ENCODE measurements around the gene AKR1C1.

Gene AKR1C1

GRCh38 chr10:4944841-4945240 is 18.4 kb upstream of the AKR1C1 start:
- no CpG with 5 or more reads among the region's 1 CpG for WGBS (ENCODE audit: extremely low coverage, insufficient coverage, insufficient read length)
- H3K23ac ChIP-seq (ENCODE audit: low read length) = no peak overlapping the region

GRCh38 chr10:4945766-4946717 is 17.2 kb upstream of the AKR1C1 start:
- Histone ChIP-seq H3K18ac (ENCODE audit: low read length) (no peak overlapping the region), H4K12ac (ENCODE audit: low read depth, low read length) (no peak overlapping the region), H3K14ac (ENCODE audit: low read length) (no peak overlapping the region), H3K79me2 (ENCODE audit: control insufficient read depth, insufficient read depth, low read length, poor library complexity) (no peaks in the 10 kb centered on the region), H3K9me3 (ENCODE audit: insufficient read depth, low read depth, low read length) (no peaks in the 10 kb centered on the region), H3K4me2 (ENCODE audit: low read length) (no peak overlapping the region), H3K4ac (ENCODE audit: low read depth, low read length) (no peak overlapping the region), H2BK12ac (ENCODE audit: low read length) (no peak overlapping the region), H3K27ac (ENCODE audit: low read depth, low read length) (no peak overlapping the region), H3K36me3 (ENCODE audit: control insufficient read depth in 1 of 2, insufficient read depth in 2 of 2, low read length in 2 of 2) (no peaks in the 10 kb centered on the region), H3K27me3 (ENCODE audit: insufficient read depth, low read length) (no peaks in the 10 kb centered on the region), H4K91ac (ENCODE audit: low read depth, low read length) (no peak overlapping the region), H2BK5ac (ENCODE audit: low read depth, low read length, poor library complexity) (no peak overlapping the region), H3K9ac (ENCODE audit: low read length) (no peak overlapping the region), H3K4me1 (ENCODE audit: control insufficient read depth in 1 of 2, insufficient read depth in 2 of 2, low read length in 2 of 2) (peaks cover 0 to 6% of the 10 kb centered on the region in 2 experiments), H4K8ac (ENCODE audit: low read depth, low read length) (no peak overlapping the region), H3K79me1 (ENCODE audit: low read length) (no peaks in the 10 kb centered on the region), H2AK5ac (ENCODE audit: low read length) (no peak overlapping the region), H3K4me3 (ENCODE audit: low read depth, low read length) (no peak overlapping the region), H2AFZ (ENCODE audit: insufficient read depth, low read length, poor library complexity) (no peak overlapping the region), H3K23ac (ENCODE audit: low read length) (no peak overlapping the region), H2BK120ac (ENCODE audit: insufficient read depth, low read length, poor library complexity) (no peak overlapping the region)
- DNase-seq = no peak
- no CpG with 5 or more reads among the region's 2 CpGs for WGBS (ENCODE audit: extremely low coverage, insufficient coverage, insufficient read length)

More at GRCh38 chr10:4944841-4945240, 18.4 kb upstream of the AKR1C1 start:
- Histone ChIP-seq H3K4me1 (ENCODE audit: control insufficient read depth in 1 of 2, insufficient read depth in 2 of 2, low read length in 2 of 2) (no peaks in the 10 kb centered on the region), H3K18ac (ENCODE audit: low read length) (no peak overlapping the region), H4K8ac (ENCODE audit: low read depth, low read length) (no peak overlapping the region), H4K12ac (ENCODE audit: low read depth, low read length) (no peak overlapping the region), H3K4me2 (ENCODE audit: low read length) (no peak overlapping the region), H2BK120ac (ENCODE audit: insufficient read depth, low read length, poor library complexity) (no peak overlapping the region), H2BK12ac (ENCODE audit: low read length) (no peak overlapping the region), H2BK5ac (ENCODE audit: low read depth, low read length, poor library complexity) (no peak overlapping the region), H3K79me1 (ENCODE audit: low read length) (no peaks in the 10 kb centered on the region), H3K9ac (ENCODE audit: low read length) (no peak overlapping the region), H2AK5ac (ENCODE audit: low read length) (no peak overlapping the region), H3K4ac (ENCODE audit: low read depth, low read length) (no peak overlapping the region), H3K27ac (ENCODE audit: low read depth, low read length) (no peak overlapping the region), H3K36me3 (ENCODE audit: control insufficient read depth in 1 of 2, insufficient read depth in 2 of 2, low read length in 2 of 2) (no peaks in the 10 kb centered on the region), H3K14ac (ENCODE audit: low read length) (no peak overlapping the region), H4K91ac (ENCODE audit: low read depth, low read length) (no peak overlapping the region), H3K79me2 (ENCODE audit: control insufficient read depth, insufficient read depth, low read length, poor library complexity) (no peaks in the 10 kb centered on the region), H2AFZ (ENCODE audit: insufficient read depth, low read length, poor library complexity) (no peak overlapping the region), H3K9me3 (ENCODE audit: insufficient read depth, low read depth, low read length) (no peaks in the 10 kb centered on the region), H3K27me3 (ENCODE audit: insufficient read depth, low read length) (no peaks in the 10 kb centered on the region), H3K4me3 (ENCODE audit: low read depth, low read length) (no peak overlapping the region)
- DNase-seq = no peak

- H3K18ac ChIP-seq (ENCODE audit: low read length) = no peak overlapping the region
- no peak overlapping the region for H4K12ac ChIP-seq (ENCODE audit: low read depth, low read length)
- no peak for DNase-seq
- no peaks in the 10 kb centered on the region for H3K27me3 ChIP-seq (ENCODE audit: insufficient read depth, low read length)
- H3K27ac ChIP-seq (ENCODE audit: low read depth, low read length) = no peak overlapping the region
- no peaks in the 10 kb centered on the region for H3K79me1 ChIP-seq (ENCODE audit: low read length)
- H2AK5ac ChIP-seq (ENCODE audit: low read length) = no peak overlapping the region
- peaks cover 0 to 8% of the 10 kb centered on the region in 2 experiments for H3K4me1 ChIP-seq (ENCODE audit: control insufficient read depth in 1 of 2, insufficient read depth in 2 of 2, low read length in 2 of 2)
- no peak overlapping the region for H4K8ac ChIP-seq (ENCODE audit: low read depth, low read length)
- H3K14ac ChIP-seq (ENCODE audit: low read length) = no peak overlapping the region
- no peak overlapping the region for H2BK5ac ChIP-seq (ENCODE audit: low read depth, low read length, poor library complexity)
- no peak overlapping the region for H3K4me3 ChIP-seq (ENCODE audit: low read depth, low read length)
- no peak overlapping the region for H4K91ac ChIP-seq (ENCODE audit: low read depth, low read length)
- no peak overlapping the region for H2BK120ac ChIP-seq (ENCODE audit: insufficient read depth, low read length, poor library complexity)
- no peaks in the 10 kb centered on the region for H3K79me2 ChIP-seq (ENCODE audit: control insufficient read depth, insufficient read depth, low read length, poor library complexity)
- H3K23ac ChIP-seq (ENCODE audit: low read length) = no peak overlapping the region
- H3K9me3 ChIP-seq (ENCODE audit: insufficient read depth, low read depth, low read length) = no peaks in the 10 kb centered on the region
- H3K9ac ChIP-seq (ENCODE audit: low read length) = no peak overlapping the region
- no peak overlapping the region for H3K4me2 ChIP-seq (ENCODE audit: low read length)
- H2AFZ ChIP-seq (ENCODE audit: insufficient read depth, low read length, poor library complexity) = no peak overlapping the region
- H2BK12ac ChIP-seq (ENCODE audit: low read length) = no peak overlapping the region
- no peaks in the 10 kb centered on the region for H3K36me3 ChIP-seq (ENCODE audit: control insufficient read depth in 1 of 2, insufficient read depth in 2 of 2, low read length in 2 of 2)
- H3K4ac ChIP-seq (ENCODE audit: low read depth, low read length) = no peak overlapping the region
These were observed 16.1 kb upstream of the AKR1C1 start for GRCh38 chr10:4947039-4947634.

GRCh38 chr10:4947635-4948596 is 15.3 kb upstream of the AKR1C1 start:
- H3K27me3 ChIP-seq (ENCODE audit: insufficient read depth, low read length) = no peaks in the 10 kb centered on the region
- no peak overlapping the region for H3K14ac ChIP-seq (ENCODE audit: low read length)
- no CpG with 5 or more reads among the region's 5 CpGs for WGBS (ENCODE audit: extremely low coverage, insufficient coverage, insufficient read length)
- H3K23ac ChIP-seq (ENCODE audit: low read length) = no peak overlapping the region
- H3K79me2 ChIP-seq (ENCODE audit: control insufficient read depth, insufficient read depth, low read length, poor library complexity) = no peaks in the 10 kb centered on the region
- no peak overlapping the region for H3K4me3 ChIP-seq (ENCODE audit: low read depth, low read length)
- H2BK12ac ChIP-seq (ENCODE audit: low read length) = no peak overlapping the region
- H4K91ac ChIP-seq (ENCODE audit: low read depth, low read length) = no peak overlapping the region
- no peak overlapping the region for H4K8ac ChIP-seq (ENCODE audit: low read depth, low read length)
- H3K9ac ChIP-seq (ENCODE audit: low read length) = no peak overlapping the region
- H3K4ac ChIP-seq (ENCODE audit: low read depth, low read length) = no peak overlapping the region
- H3K4me2 ChIP-seq (ENCODE audit: low read length) = no peak overlapping the region
- no peaks in the 10 kb centered on the region for H3K79me1 ChIP-seq (ENCODE audit: low read length)
- H2AK5ac ChIP-seq (ENCODE audit: low read length) = no peak overlapping the region
- no peak overlapping the region for H3K27ac ChIP-seq (ENCODE audit: low read depth, low read length)
- no peak overlapping the region for H3K18ac ChIP-seq (ENCODE audit: low read length)
- DNase-seq = peak in 1 of 2 donors; percentile 23
- H2BK5ac ChIP-seq (ENCODE audit: low read depth, low read length, poor library complexity) = no peak overlapping the region
- no peak overlapping the region for H2AFZ ChIP-seq (ENCODE audit: insufficient read depth, low read length, poor library complexity)
- H3K9me3 ChIP-seq (ENCODE audit: insufficient read depth, low read depth, low read length) = no peaks in the 10 kb centered on the region
- peaks cover 0 to 8% of the 10 kb centered on the region in 2 experiments for H3K4me1 ChIP-seq (ENCODE audit: control insufficient read depth in 1 of 2, insufficient read depth in 2 of 2, low read length in 2 of 2)
- H3K36me3 ChIP-seq (ENCODE audit: control insufficient read depth in 1 of 2, insufficient read depth in 2 of 2, low read length in 2 of 2) = no peaks in the 10 kb centered on the region
- H2BK120ac ChIP-seq (ENCODE audit: insufficient read depth, low read length, poor library complexity) = no peak overlapping the region
- H4K12ac ChIP-seq (ENCODE audit: low read depth, low read length) = no peak overlapping the region

Data from trophoblast cell (in vitro differentiated cells and primary cell).